DMS114 treated with DMSO at 0.1 percent for 48 hours (cell line): Measurements from ENCODE around the gene FASLG.

Source experiments
- DNase-seq: peaks from one replicate; lab custom pipeline; 2025; ENCODE audit not compliant: unreplicated experiment; lab: John Stamatoyannopoulos, UW

Gene FASLG

DNA sequence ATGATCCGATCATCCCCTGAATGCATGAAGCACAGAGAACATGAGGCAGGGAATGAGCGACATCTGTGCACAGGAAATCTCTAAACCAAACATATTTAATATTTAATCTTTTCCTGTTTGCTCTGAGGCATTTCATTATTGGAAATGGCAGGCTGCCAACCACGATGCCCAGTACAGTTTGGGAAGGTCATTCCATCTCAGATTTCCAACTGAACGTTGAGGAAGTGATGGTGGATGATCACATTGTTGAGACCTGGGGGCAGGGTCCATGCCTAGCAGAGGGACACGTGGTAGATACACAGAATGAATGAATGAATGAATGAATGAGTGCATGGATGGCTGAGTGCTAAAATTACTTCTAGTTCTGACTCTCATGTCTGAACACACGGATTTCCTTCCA, 15.9 kb upstream of the FASLG start:
- DNase-seq = no peak

DNA sequence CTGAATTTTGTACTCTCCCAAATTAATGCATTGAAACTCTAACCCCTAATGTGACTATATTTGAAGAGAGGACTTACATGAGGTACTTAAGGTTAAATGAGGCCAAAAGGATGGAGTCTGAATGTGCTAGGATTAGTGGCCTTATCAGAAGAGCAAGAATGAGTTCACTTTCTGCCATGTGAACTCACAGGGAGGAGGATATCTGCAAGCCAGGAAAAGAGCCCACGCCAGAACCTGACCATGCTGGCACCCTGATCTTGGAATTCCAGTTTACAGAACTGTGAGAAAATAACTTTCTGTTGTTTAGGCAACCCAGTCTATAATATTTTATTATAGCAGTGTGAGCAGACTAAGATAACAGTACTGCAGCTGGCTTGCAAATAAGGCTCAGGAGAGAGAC, 12.2 kb upstream of the FASLG start:
- DNase-seq = no peak

DNA sequence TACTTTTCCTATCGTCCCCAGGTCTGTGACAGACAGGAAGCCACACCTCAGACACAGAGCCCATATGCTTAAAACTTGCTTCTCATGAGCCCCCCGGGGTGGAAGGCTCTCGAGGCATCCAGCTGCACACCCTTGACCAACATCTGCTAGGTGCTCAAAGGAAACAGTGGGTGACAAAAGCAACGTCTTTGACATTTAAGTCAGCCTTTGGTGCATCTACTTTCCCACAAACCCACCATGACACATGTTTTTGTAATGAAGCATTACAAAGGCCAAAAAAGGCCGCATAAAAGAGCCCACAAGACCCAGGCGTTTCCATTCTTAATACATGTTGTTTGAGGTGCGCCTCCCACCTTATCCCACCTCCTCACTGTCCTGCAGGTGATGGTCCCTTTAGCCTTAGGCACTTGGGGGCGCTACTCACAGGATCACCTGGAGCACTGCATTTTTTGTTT, 11.8 kb upstream of the FASLG start:
- DNase-seq = no peak

DNA sequence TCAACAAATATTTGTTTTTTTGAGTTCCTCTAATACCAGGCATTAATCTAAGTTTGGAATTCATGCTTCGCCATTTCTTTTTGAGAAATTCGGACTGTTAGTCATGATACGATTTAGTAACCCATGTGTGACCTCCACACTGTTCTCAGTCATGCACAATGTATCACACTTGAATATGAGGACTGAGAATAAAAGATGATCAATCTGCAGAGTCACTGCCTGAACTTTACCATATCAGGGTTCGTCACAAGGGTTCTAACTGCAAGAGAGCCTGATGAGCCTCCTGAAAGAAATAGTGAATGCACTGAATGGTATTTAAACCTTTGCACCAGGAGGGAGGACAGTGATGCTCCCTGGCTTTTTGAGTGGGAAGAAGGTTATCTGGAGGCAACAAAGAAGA, 10.9 kb upstream of the FASLG start:
- DNase-seq = no peak

DNA sequence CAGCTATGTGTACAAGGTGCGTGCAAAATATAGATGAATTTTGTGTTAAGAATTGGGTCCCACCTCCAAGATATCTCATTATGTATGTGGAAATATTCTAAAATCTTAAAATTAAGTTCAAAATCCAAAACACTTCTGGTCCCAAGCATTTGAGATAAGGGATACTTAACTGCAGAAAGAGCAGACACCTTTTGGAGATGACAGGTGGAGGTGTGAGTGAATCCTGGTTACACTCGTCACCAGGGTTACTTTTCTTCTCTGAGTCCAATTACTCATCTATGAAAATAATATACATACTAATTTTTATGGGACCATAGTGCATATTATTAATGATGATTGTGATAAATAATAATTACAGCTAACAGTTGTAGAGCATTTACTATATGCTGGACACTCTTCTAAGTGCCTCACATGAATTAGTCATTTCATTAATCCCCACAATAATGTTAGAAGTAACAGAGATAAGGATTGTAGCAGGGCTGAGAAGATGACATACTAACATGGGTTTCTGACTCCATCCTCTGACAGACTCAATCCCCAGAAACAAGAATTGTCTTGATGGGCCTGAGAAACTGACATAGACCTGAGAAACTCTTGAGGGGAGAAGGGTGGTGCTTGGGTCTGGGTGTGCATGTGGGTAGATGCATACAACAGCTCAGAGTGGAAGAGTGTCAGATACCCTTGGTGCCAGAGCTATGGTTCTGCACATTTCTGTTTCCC, 8.3 kb upstream of the FASLG start:
- DNase-seq = no peak

DNA sequence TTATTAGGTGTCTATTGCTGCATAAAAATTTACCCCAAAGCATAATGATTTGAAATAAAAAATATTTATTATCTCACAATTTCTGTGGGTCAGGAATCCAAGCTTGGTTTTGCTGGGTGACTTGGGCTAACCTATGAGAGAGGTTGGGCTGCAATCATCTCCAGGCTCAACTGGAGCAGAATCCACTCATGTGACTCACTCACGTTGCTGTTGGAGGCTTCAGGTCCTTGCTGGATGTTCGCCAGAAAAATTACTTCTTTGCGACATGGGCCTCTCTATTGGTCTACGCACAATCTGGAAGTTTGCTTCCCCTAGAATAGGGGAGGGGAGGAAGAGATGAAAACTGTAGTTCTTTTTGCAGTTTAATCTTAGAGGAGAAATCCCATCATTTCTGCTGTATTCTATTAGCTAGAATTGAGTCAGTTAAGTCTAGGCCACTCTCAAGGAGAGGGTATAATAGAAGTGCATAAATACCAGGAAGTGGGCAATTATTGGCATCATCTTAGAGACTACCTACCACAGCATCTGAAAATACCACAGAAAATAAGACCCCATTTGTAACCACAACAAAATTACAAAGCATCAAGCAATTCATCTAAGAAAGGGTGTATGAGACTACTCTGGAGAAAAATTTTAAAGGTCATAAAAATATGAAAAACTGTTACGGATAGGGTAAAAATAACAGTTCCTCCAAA, 5.7 kb upstream of the FASLG start:
- DNase-seq = no peak

DNA sequence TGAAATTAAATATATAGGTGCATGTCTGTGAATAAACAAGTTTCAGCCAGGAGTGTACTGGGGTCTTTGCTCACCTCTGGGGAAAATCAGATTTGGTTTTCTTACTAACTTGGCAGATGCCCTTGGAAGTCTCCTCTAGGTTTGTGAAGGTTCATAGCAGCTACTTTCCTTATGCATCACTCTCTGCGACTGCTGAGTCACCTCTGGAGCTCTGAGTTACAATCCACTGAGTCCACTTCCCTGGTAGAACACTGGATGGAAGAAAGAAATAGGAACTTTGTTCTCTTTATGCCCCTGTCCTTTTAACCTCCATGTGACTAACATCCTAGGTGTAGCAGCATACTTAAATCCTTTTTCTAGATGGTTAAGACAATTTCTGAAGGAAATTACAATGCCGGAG, 4.4 kb upstream of the FASLG start:
- DNase-seq = no peak

DNA sequence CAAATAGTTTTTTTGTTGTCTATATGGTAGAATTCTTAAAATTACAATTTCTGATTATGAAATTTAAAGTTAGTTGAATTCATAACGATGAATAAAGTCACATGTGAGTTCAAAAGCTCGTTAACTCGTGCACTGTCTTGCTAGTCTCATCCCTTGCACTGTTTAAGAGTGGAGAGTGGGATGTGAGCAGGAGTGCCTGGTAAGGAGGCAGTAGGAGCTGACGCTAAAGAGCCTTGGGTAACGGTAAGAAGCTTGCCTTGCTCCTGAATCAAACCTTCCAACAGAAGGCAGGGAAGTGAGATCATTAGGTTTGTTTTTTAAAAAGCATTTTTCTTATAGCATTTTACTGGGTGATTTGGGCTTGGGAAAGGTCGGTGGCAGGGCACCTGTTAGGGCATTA, 2.3 kb upstream of the FASLG start:
- no peak for DNase-seq

DNA sequence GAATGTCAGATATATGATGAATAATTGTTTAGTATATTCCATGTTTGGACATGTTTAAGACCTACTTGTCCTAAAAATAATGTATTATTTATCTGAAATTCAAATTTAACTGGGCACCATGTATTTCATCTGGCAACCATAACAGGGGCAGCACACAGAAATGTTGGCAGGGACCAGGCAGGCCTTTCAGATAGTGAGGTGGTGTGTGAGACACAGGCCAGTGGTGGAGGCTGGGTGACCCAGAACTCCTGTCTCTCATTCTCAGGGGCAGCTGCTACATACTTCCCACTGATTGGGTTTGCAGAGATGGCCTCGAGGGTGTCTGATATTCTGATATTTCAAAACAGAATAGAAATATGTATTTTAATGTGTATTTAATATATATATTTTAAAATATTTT, 1.3 kb upstream of the FASLG start:
- DNase-seq = no peak

DNA sequence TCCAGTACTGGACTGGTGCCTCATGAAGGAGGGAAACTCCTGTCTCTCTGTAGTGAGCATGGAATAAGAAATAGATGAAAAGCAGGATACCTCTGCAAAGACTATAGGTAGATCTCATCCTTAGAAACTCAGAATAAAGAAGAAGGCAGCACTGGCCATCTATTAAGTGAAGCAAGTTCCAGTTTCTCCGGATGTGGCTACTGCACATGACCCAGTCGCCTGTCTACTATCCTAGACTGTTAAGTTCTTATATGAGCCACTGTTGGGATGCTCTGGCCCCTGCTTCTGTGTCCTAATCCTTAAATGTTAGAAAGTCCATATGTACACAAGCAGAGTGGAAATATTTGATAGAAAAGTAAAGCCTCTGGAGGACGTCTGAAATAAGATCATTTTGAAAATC, 2.2 kb downstream of the FASLG start:
- no peak for DNase-seq

DNA sequence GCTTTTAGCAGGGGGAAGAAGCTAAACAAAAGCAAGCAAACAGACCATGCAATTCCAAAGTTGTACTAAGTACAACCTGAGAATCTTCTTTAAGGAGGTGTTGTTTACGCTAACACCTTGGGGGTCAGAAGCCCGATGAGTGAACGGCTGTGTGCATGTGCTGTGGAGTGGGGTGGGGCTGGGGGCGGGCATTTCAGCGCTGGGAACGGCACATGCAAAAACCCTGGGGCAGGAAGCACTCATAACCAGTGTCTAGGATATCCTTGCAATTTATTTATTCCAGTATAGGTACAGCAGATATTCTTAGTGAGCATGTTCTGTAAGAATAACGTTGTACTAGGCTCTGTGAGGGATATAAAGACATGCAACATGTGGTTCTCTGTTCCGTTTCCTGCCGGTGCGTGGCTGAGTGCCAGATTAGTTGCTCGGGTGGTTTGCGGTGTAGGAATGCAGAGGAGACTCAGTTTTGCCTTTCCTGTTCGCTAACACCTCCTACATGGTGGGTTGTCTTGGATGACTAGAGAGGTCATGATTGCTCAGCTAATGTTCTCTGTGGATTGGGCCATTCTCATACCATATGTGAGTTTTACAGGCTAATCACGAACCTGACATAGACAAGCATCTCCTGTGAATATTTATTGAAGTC, 3.7 kb downstream of the FASLG start:
- DNase-seq = no peak

DNA sequence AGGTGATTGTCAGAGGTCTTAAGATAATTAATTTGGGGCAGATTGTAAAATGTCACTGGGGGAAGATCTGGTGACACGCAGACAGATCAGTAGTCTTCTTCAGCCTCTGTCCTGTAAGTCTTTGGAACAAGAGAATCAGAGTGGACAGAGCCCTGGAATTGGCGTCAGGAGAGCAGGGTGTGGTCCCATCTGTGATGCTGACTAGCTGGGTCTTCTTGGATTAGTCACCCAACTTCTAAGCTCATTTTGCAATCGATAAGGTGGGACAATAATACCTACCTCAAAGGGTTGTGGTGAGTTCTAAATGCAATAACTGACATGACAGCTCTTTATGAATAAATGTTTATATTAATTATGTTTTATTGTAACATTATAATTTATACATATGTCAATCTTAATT, 4.8 kb downstream of the FASLG start:
- DNase-seq = no peak

DNA sequence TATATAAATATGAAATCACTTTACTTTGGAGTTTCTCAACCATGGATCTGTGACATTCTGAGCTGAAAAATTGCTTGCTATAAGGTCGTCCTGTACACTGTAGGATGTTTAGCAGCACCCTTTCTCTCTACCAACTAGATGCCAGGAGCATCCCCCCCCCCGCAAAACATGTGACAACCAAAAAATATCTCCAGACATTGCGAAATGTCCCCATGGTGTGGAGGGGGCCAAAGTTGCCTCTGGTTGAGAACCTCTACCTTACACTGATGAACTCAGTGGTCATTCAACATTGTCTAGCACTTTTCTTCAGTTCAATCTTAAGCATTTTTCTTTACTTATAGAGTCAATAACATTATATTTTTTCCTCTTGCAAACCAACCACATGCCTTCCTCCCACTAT, 9.2 kb downstream of the FASLG start:
- no peak for DNase-seq

DNA sequence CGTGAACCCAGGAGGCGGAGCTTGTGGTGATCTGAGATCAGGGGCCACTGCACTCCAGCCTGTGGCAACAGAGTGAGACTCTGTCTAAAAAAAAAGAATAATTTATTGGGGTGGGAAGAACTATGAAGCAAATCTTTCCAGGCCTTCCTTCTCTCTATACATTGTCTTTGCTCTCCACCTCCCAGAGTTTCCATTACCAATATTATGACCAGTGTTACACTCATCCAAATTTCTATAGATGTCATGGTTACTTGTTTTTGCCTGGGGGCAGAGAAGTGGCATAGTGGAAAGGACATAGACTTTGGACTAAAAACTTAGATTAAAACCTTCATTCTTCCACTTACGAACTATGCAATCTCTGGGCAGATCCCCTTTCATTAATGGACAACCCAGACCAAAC, 10.1 kb downstream of the FASLG start:
- no peak for DNase-seq

DNA sequence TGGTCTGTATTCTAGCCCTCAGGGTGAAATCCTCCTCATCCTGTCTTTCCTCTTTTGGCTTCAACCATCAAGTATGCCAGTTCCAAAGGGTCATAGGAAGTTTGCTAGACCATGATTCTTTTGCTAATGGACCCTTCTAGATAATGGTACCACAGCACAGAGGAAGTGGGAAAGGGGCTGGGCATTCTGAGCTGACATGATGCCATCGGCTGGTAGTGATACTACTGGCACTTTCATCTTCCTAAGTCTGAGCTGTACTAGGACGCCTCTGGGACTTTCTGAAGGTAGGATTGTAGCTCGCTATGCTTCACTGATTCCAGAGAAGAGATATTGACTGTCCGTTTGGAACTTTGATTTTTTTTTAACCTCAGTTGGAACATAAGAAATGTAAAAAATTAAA, 11.4 kb downstream of the FASLG start:
- DNase-seq = no peak

DNA sequence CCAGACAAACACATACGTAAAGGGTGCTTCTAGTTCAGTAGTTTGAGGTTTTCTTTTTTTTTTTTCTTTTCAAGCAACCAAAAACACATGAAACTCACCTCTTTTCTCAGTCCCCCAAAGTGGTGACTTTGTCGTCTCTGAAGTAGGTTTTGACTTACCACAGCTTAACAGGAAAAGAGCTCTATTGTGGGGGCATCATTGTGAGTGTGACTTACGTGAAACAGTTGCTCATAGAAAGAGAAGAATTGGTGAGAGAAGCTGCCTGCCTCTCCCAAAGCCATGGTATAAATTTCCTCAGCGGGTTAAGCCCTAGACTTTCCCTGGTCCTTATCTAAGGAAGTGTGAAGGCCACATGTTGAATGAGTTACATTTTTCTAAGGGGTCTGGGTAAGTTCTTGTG, 11.9 kb downstream of the FASLG start:
- no peak for DNase-seq

DNA sequence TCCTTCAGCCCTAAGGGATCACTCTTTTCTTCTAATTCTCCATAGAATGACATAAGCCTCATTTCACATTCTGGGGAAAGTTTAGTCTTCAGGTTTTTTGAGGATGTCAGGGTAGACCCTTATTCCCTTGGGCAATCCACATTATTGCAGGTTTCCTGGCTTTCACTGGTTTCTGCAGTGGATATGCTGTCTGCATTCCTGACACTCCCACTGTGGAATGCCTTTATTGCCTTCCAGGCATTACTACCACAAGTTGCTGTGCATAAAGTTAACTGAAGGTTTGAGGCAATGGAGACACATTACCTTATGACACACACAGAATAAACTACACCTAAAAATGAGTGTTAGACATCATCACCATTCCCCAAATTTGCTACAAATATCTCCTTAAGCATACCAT, 12.7 kb downstream of the FASLG start:
- no peak for DNase-seq

DNA sequence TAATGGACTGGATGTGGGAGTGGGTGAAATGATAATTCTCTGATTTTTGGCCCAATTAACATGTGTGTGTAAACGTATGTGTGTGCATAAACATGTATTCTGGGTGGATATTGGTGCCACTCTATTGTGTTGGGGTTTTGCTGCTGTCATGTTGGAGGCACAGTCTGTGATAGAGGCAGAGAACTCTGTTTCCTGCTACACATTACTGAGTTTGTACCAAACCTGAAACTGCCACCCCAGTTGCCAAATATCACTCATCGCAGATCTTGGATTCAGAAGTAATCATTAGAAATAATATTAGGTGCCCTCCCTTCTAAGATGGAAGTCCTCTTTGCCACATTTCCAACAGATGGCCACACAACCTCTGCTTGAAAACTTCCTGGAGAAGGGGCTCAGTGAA, 13.8 kb downstream of the FASLG start:
- DNase-seq = no peak

DNA sequence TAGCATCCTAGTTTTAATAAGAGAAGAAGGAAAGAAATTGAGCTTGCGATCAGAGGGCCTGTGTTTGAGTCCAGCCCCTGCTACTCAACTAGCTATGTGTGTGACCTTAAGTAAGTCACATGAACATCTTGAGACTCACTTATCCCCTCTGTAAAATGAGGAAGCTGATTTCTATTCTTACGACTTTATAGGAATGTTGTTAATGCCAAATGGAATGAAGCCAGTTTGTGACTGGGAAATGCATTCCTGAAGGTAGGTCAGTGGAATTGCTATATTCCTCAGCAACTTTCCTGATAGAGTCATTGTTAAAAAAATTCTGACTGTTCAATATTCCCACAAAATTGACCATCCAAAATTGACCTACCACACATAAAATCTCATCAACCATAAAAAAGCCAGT, 14.9 kb downstream of the FASLG start:
- no peak for DNase-seq

DNA sequence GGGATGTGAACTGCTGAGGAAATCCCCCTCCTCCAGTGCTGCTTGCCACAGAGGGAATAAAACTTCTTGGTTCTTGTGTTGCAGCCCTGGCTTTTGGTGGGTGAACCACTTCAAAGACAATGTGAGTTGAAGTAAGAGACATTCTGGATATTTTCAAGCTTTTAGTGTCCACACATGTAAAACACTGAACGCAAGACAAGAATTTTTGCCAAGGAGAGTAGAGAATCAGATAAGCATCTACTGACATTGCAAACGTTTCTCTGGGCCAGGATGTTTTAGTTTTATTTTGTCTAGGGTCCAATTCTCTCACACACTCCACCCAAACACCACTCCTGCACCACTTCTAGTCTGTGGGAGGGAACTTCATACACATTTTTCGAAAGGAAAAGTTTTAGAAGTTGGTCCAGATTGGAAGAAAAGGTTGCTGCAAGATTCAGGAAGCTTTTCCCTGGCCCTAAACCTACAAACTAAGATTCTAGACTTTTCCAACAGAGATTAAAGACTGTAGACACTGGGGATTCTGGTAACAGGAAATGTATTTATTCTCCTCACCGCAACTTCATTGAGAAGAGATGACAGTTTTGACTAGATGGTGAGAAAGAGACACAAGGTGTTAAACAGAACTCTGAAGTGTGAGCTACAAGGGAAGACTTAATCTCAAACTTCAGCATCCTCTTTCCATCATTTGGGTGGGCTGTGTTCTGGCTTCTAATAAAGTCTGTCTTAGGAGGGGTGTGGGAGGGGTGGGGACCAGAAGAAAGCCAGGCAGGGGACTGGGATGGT, 16.1 kb downstream of the FASLG start:
- DNase-seq = no peak

DNA sequence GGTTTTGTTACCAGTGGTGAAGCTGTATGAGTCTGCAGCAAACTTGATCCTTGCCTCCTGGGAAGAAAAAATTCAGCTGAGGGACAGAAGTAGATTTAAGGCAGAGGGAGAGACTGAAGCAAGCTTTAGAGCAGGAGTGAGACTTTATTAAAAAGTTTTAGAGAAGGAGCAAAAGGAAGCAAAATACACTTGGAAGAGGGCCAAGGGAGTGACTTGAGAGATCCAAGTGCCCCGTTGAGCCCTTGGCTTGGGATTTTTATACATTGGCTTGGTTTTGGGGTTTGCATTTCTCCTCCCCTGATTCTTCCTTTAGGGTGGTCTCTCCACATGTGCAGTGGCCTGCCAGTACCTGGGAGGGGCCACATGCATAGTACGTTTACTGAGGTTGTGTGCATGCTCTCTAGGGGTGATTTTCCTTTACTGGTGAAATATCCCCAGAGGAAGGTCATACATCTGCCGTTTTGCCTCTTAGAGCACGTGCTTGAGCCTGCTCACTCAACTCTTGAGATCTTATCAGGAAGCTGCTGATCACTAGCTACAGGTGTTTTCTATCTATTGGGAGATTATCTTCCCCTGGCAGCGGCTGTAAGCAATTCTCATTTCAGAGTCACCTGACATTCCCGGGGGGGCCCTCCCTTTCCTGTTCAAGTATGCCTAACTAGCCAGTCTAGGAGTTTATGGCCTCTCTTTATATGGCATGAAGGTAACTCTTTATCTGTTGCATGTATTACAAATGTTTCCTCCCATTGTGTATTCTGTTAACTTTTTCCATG, 20.3 kb downstream of the FASLG start:
- DNase-seq = no peak
